ENCODE data around the gene ACE2.

ACE2 gene

DNA sequence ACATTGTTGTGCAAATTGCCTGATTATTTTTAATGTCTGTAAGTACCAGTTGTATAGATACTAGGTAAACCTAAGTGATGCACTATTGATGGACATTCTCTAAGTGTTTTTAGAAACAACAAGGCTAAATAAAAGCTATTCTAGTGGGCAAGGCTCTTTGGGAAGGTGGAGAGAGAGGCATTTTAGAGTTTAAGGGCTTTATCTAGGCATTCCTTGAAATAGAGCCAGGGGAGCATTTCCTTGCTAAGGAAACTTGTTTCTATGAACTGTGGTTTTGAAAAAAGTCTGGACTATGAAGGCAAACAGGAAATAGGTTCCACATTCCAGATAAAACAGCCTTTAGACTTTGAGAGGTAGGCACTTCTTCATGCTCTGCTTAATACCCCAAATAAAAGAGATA, 76.3 kb downstream of the ACE2 start:
- TF ChIP-seq CTCF (IDR thresholded peaks at IDR 0.05; ENCODE audit: insufficient read depth, low read length, poor library complexity, severe bottlenecking), result no peak
- no peaks in the 10 kb centered on the region; the same call in 1 of the 2 replicates for H3K27me3 ChIP-seq (replicated peaks; ENCODE audit: control insufficient read depth, insufficient read depth, low read length)
- DNase-seq (ENCODE audit: extremely low read depth, insufficient read length), result no peak
- H3K4me3 ChIP-seq (replicated peaks; ENCODE audit: low read depth, low read length), result no peak overlapping the region
- H3K36me3 ChIP-seq (ENCODE audit: control insufficient read depth, insufficient read depth, low read length), result no peaks in the 10 kb centered on the region

DNA sequence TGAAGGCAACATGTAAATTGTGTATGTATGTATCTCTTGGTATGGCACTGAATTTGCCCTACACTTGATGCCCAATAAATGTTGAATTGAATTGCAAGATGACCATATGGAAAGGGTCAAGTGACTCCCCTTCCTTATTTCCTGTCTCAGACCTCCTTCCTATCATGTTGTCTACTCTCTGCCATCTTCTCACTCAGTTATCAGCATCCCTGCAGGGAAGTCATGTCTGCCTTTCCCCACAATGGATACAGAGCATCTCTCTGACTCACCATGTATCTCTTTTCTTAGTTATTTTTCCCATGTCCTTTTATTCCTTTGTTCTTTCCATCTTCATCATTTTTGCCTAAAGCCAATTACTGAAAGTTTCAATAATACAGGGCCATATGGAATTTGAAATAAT, 77.7 kb downstream of the ACE2 start:
- H3K36me3 ChIP-seq (ENCODE audit: control insufficient read depth, insufficient read depth, low read length), result no peaks in the 10 kb centered on the region
- no peaks in the 10 kb centered on the region; the same call in 1 of the 2 replicates for H3K27me3 ChIP-seq (replicated peaks; ENCODE audit: control insufficient read depth, insufficient read depth, low read length)
- no peak for DNase-seq (ENCODE audit: extremely low read depth, insufficient read length)
- no peak for TF ChIP-seq CTCF (IDR thresholded peaks at IDR 0.05; ENCODE audit: insufficient read depth, low read length, poor library complexity, severe bottlenecking)
- H3K4me3 ChIP-seq (replicated peaks; ENCODE audit: low read depth, low read length), result no peak overlapping the region

- no peaks in the 10 kb centered on the region; the same call in 1 of the 2 replicates for H3K27me3 ChIP-seq (replicated peaks; ENCODE audit: control insufficient read depth, insufficient read depth, low read length)
- no peak for TF ChIP-seq CTCF (IDR thresholded peaks at IDR 0.05; ENCODE audit: insufficient read depth, low read length, poor library complexity, severe bottlenecking)
- H3K36me3 ChIP-seq (ENCODE audit: control insufficient read depth, insufficient read depth, low read length), result no peaks in the 10 kb centered on the region
- no peak for DNase-seq (ENCODE audit: extremely low read depth, insufficient read length)
- H3K4me3 ChIP-seq (replicated peaks; ENCODE audit: low read depth, low read length), result no peak overlapping the region
Observed at GRCh38 chrX:15522464-15522863, 78.3 kb downstream of the ACE2 start.

DNA sequence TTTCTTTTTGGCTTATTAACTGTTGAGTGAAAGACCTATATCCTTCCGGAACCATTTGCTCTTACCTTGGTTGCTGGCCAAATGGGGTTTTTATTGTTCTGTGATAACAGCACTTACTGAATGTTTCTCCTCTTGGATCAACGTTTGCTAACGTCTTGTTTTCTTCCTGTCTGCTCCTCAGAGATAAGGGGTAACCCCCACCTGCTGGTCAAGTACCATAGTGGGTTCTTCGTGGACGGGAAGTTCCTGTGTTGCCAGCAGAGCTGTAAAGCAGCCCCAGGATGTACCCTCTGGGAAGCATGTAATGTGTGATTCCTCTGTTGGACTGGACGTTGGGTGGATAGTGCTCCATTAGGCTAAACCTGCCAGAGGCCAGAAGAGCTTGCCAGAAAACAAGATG, 84.8 kb downstream of the ACE2 start:
- no peak for DNase-seq (ENCODE audit: extremely low read depth, insufficient read length)
- Histone ChIP-seq H3K27me3 (replicated peaks; ENCODE audit: control insufficient read depth, insufficient read depth, low read length) (no peaks in the 10 kb centered on the region; the same call in 1 of the 2 replicates), H3K36me3 (ENCODE audit: control insufficient read depth, insufficient read depth, low read length) (no peaks in the 10 kb centered on the region), H3K4me3 (replicated peaks; ENCODE audit: low read depth, low read length) (no peak overlapping the region)
- no peak for TF ChIP-seq CTCF (IDR thresholded peaks at IDR 0.05; ENCODE audit: insufficient read depth, low read length, poor library complexity, severe bottlenecking)

DNA sequence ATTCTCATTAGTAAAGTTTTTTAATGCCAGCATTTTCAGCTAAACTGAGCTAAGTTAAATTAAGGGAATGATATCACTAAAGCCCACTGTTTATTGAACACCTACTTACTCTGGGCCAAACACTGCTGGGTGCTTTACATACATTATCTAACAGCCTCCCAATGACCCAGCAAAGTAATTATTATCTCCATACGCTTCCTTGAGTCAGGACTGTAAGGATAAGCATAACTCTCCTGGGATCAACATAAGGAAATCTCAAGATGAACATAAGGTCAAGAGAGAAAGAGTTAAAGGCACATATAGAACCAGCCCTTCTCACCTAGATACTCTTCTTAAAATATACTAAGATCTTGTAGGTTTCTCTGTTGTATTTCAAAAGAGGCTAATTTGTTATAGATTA, 86.5 kb downstream of the ACE2 start:
- H3K4me3 ChIP-seq (replicated peaks; ENCODE audit: low read depth, low read length), result no peak overlapping the region
- H3K36me3 ChIP-seq (ENCODE audit: control insufficient read depth, insufficient read depth, low read length), result no peaks in the 10 kb centered on the region
- no peak for TF ChIP-seq CTCF (IDR thresholded peaks at IDR 0.05; ENCODE audit: insufficient read depth, low read length, poor library complexity, severe bottlenecking)
- no peaks in the 10 kb centered on the region; the same call in 1 of the 2 replicates for H3K27me3 ChIP-seq (replicated peaks; ENCODE audit: control insufficient read depth, insufficient read depth, low read length)
- no peak for DNase-seq (ENCODE audit: extremely low read depth, insufficient read length)

DNA sequence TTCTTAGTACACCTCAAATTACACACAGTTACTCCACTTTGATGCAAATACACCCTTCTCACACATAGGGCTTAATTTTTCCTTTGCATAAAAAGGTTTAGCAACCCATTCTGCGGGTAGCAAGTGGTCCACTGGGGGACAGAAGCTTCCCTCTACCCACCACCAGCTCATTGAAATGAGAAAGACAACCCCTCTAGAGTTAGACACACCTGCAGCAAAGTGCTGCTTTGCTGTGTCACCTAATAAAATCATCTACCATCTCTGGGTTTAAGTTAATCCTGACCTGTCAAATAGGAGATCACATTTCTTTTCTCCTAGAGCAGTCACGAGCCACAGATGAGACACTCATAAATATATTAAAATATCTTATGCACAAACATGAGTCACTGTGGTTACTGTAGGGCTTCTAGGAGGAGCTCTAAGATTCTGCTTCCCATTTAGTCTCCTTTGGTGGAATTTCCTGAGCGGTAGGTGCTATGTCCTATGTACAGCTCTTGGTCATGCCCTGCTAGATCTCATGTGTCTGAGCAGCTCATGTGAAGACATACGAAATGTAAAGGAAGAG, 88.3 kb downstream of the ACE2 start:
- Histone ChIP-seq H3K27me3 (replicated peaks; ENCODE audit: control insufficient read depth, insufficient read depth, low read length) (no peaks in the 10 kb centered on the region; the same call in 1 of the 2 replicates), H3K4me3 (replicated peaks; ENCODE audit: low read depth, low read length) (no peak overlapping the region), H3K36me3 (ENCODE audit: control insufficient read depth, insufficient read depth, low read length) (no peaks in the 10 kb centered on the region)
- DNase-seq (ENCODE audit: extremely low read depth, insufficient read length), result no peak
- no peak for TF ChIP-seq CTCF (IDR thresholded peaks at IDR 0.05; ENCODE audit: insufficient read depth, low read length, poor library complexity, severe bottlenecking)

Measured in GM06990 (cell line).